Neural cell (in vitro differentiated cells): Measurements from ENCODE around the gene NEBL. TPM values are rescaled to one million over a fixed set of nuclear protein-coding genes. Genes with fewer than 3 reads are reported as not detected.

Experiments used
- H2AFZ ChIP-seq: fragments of 200-600, 300-800 bp; sonication (generic), shearing (Covaris generic); 2 replicates; pipeline ENCODE4 v1.6.0; 2014; ENCODE audit warnings: low read depth, mild to moderate bottlenecking, antibody characterized with exemption, low read length, moderate library complexity
- H3F3A ChIP-seq: fragments of 200-600 bp; shearing (Covaris generic); 2 replicates; pipeline ENCODE4 v1.6.1; 2016; ENCODE audit warnings: mild to moderate bottlenecking, moderate library complexity, mixed read lengths, antibody characterized with exemption, low read length; ENCODE audit not compliant: insufficient read depth, poor library complexity, severe bottlenecking
- H3K27ac ChIP-seq: fragments of 200-600, 300-800 bp; sonication (generic), shearing (Covaris generic); 2 replicates; pipeline ENCODE4 v1.5.1; 2014; ENCODE audit warnings: mild to moderate bottlenecking, low read length, moderate library complexity
- H3K27me3 ChIP-seq: fragments of 300-800, 200-600 bp; sonication (generic), shearing (Covaris generic); 2 replicates; pipeline ENCODE4 v1.6.0; 2014; ENCODE audit warnings: mild to moderate bottlenecking, low read depth, low read length, moderate library complexity; ENCODE audit not compliant: insufficient read depth
- H3K36me3 ChIP-seq: fragments of 300-800, 200-600 bp; sonication (generic), shearing (Covaris generic); 2 replicates; pipeline ENCODE4 v1.5.1; 2014; ENCODE audit warnings: mild to moderate bottlenecking, antibody characterized with exemption, low read length, moderate library complexity; ENCODE audit not compliant: insufficient read depth
- H3K4me2 ChIP-seq: fragments of 300-800, 200-600 bp; sonication (generic), shearing (Covaris generic); 2 replicates; pipeline ENCODE4 v1.6.0; 2014; ENCODE audit warnings: mild to moderate bottlenecking, low read length
- H3K4me3 ChIP-seq: fragments of 300-800, 200-600 bp; sonication (generic), shearing (Covaris generic); 2 replicates; pipeline ENCODE4 v1.5.1; 2014; ENCODE audit warnings: mild to moderate bottlenecking, low read length, moderate library complexity
- H3K79me2 ChIP-seq: fragments of 200-600 bp; shearing (Covaris generic); replicated peaks from 2 replicates; pipeline ENCODE4 v1.6.0; 2014; ENCODE audit warnings: mild to moderate bottlenecking, low read length, moderate library complexity; ENCODE audit not compliant: insufficient read depth
- H3K9ac ChIP-seq: fragments of 300-800, 200-600 bp; sonication (generic), shearing (Covaris generic); 2 replicates; pipeline ENCODE4 v1.6.1; 2016; ENCODE audit warnings: mild to moderate bottlenecking, low read length, mixed read lengths
- H3K9me2 ChIP-seq: fragments of 200-600 bp; shearing (Covaris generic); 2 replicates; pipeline ENCODE4 v1.6.1; 2016; ENCODE audit warnings: mild to moderate bottlenecking, low read length, mixed read lengths; ENCODE audit not compliant: insufficient read depth
- H3K9me3 ChIP-seq: fragments of 200-600, 300-800 bp; sonication (generic), shearing (Covaris generic); 2 replicates; pipeline ENCODE4 v1.6.1; 2016; ENCODE audit warnings: mild to moderate bottlenecking, mixed run types, low read length, moderate library complexity, mixed read lengths
- H4K20me1 ChIP-seq: fragments of 200-600 bp; shearing (Covaris generic); 2 replicates; pipeline ENCODE4 v1.6.1; 2016; ENCODE audit warnings: mild to moderate bottlenecking, mixed run types; ENCODE audit not compliant: insufficient read depth
- EP300 ChIP-seq: fragments of 450-650 bp; conservative IDR thresholded peaks from 2 replicates; pipeline ENCODE4 v1.6.1; 2014; ENCODE audit warnings: antibody characterized with exemption, mild to moderate bottlenecking, moderate library complexity; ENCODE audit not compliant: poor library complexity, severe bottlenecking
- EZH2 ChIP-seq: fragments of 200-600, 300-800 bp; shearing (Covaris generic), sonication (generic); IDR thresholded peaks from 2 replicates; pipeline ENCODE4 v1.6.1; 2014; ENCODE audit warnings: antibody characterized with exemption, low read length, borderline replicate concordance, mild to moderate bottlenecking; ENCODE audit not compliant: insufficient read depth, poor library complexity, severe bottlenecking
- MXI1 ChIP-seq: fragments of 450-650 bp; conservative IDR thresholded peaks from 2 replicates; pipeline ENCODE4 v1.6.1; 2014; ENCODE audit warnings: antibody characterized with exemption, mild to moderate bottlenecking; ENCODE audit not compliant: poor library complexity, severe bottlenecking
- POLR2AphosphoS5 ChIP-seq: IDR thresholded peaks from 2 replicates; pipeline ENCODE4 v1.6.1; 2012
- RAD21 ChIP-seq: fragments of 450-650 bp; conservative IDR thresholded peaks from 2 replicates; pipeline ENCODE4 v1.6.1; 2014; ENCODE audit warnings: antibody characterized with exemption, mild to moderate bottlenecking, moderate library complexity
- SMC3 ChIP-seq: fragments of 450-650 bp; conservative IDR thresholded peaks from 2 replicates; pipeline ENCODE4 v1.6.1; 2014; ENCODE audit warnings: antibody characterized with exemption, mild to moderate bottlenecking, moderate library complexity; ENCODE audit not compliant: poor library complexity
- TAF1 ChIP-seq: IDR thresholded peaks from 2 replicates; pipeline ENCODE4 v1.6.1; 2012; ENCODE audit warnings: low read depth
- polyA plus RNA-seq: library from polyadenylated mRNA; depleted of rRNA; stranded (reverse); fragments of >200 nt; gene quantifications from 2 replicates; pipeline ENCODE4 v1.2.3, GENCODE V29; 2014
- TF ChIP-seq, protein P1 (sequence below): fragments of 450-650 bp; IDR thresholded peaks from 2 replicates; pipeline ENCODE4 v1.5.1; 2014; ENCODE audit warnings: antibody characterized with exemption, mild to moderate bottlenecking, moderate library complexity; ENCODE audit not compliant: poor library complexity, severe bottlenecking
- TF ChIP-seq, protein P2 (sequence below): IDR thresholded peaks from 2 replicates; pipeline ENCODE4 v1.6.1; 2012; ENCODE audit warnings: borderline replicate concordance

Gene NEBL
- polyA plus RNA-seq, 1 donor from 2014 or later, result 16.3 TPM

DNA sequence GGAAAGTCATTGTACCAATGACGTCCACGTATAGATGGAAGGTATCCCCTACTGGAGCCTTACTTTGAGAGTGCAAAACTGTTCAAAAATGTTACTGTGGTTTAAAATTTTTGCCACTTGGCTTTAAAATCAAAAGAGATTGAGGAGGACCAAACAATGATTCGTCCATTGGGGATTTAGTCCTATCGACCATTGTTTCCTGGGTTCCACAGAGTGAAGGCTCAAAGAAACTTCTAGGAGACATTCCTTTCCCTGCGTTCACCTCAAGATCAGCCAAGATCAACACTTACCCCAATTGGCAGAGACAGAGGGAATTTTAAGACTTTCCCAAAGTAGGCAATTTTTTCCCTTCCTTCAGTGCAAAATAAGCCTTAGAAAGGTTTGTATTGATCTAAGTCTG, 152.3 kb downstream of the NEBL start:
- H3K9ac ChIP-seq, result no peak overlapping the region
- H3K4me3 ChIP-seq, result no peak overlapping the region
- H3K79me2 ChIP-seq, result no peaks in the 10 kb centered on the region
- no peak overlapping the region for H2AFZ ChIP-seq
- no peaks in the 10 kb centered on the region for H3K9me3 ChIP-seq
- no peaks in the 10 kb centered on the region for H3K36me3 ChIP-seq
- TF ChIP-seq SMC3, result no peak
- TF ChIP-seq, protein P1, sequence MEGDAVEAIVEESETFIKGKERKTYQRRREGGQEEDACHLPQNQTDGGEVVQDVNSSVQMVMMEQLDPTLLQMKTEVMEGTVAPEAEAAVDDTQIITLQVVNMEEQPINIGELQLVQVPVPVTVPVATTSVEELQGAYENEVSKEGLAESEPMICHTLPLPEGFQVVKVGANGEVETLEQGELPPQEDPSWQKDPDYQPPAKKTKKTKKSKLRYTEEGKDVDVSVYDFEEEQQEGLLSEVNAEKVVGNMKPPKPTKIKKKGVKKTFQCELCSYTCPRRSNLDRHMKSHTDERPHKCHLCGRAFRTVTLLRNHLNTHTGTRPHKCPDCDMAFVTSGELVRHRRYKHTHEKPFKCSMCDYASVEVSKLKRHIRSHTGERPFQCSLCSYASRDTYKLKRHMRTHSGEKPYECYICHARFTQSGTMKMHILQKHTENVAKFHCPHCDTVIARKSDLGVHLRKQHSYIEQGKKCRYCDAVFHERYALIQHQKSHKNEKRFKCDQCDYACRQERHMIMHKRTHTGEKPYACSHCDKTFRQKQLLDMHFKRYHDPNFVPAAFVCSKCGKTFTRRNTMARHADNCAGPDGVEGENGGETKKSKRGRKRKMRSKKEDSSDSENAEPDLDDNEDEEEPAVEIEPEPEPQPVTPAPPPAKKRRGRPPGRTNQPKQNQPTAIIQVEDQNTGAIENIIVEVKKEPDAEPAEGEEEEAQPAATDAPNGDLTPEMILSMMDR, result no peak
- TF ChIP-seq, protein P2, sequence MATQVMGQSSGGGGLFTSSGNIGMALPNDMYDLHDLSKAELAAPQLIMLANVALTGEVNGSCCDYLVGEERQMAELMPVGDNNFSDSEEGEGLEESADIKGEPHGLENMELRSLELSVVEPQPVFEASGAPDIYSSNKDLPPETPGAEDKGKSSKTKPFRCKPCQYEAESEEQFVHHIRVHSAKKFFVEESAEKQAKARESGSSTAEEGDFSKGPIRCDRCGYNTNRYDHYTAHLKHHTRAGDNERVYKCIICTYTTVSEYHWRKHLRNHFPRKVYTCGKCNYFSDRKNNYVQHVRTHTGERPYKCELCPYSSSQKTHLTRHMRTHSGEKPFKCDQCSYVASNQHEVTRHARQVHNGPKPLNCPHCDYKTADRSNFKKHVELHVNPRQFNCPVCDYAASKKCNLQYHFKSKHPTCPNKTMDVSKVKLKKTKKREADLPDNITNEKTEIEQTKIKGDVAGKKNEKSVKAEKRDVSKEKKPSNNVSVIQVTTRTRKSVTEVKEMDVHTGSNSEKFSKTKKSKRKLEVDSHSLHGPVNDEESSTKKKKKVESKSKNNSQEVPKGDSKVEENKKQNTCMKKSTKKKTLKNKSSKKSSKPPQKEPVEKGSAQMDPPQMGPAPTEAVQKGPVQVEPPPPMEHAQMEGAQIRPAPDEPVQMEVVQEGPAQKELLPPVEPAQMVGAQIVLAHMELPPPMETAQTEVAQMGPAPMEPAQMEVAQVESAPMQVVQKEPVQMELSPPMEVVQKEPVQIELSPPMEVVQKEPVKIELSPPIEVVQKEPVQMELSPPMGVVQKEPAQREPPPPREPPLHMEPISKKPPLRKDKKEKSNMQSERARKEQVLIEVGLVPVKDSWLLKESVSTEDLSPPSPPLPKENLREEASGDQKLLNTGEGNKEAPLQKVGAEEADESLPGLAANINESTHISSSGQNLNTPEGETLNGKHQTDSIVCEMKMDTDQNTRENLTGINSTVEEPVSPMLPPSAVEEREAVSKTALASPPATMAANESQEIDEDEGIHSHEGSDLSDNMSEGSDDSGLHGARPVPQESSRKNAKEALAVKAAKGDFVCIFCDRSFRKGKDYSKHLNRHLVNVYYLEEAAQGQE, result no peak
- no peak for TF ChIP-seq EZH2
- no peak for TF ChIP-seq EP300
- no peak for TF ChIP-seq MXI1
- TF ChIP-seq TAF1, result no peak
- no peak for TF ChIP-seq POLR2AphosphoS5
- no peak for TF ChIP-seq RAD21
- H3K4me2 ChIP-seq, result no peak overlapping the region
- no peaks in the 10 kb centered on the region for H3K27me3 ChIP-seq
- no peaks in the 10 kb centered on the region for H4K20me1 ChIP-seq
- H3K9me2 ChIP-seq, result no peaks in the 10 kb centered on the region
- no peaks in the 10 kb centered on the region for H3F3A ChIP-seq
- H3K27ac ChIP-seq, result no peak overlapping the region

DNA sequence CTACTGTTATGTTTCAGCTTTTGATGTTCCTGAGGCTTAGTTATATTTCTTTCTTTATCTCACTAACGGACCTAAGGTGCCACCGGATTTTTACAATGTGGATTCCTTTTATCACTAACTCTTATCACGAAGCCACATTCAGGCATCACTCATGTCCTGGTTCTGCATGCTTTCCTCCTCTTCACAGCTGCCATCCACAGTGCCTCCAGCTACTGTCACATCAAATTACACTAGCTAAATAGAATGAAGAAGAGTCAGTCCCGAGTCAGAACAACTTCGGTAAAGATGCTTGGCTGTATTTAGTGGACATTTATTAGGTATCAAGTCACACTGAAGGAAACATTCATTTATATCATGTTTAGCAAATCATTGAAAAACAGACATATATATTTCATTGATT, 153.2 kb downstream of the NEBL start:
- H4K20me1 ChIP-seq, result no peaks in the 10 kb centered on the region
- H2AFZ ChIP-seq, result no peak overlapping the region
- no peaks in the 10 kb centered on the region for H3K9me3 ChIP-seq
- no peaks in the 10 kb centered on the region for H3K79me2 ChIP-seq
- TF ChIP-seq, protein P2, result no peak
- no peak for TF ChIP-seq EP300
- TF ChIP-seq RAD21, result no peak
- no peak for TF ChIP-seq EZH2
- no peak for TF ChIP-seq SMC3
- no peak for TF ChIP-seq MXI1
- TF ChIP-seq, protein P1, result no peak
- no peak for TF ChIP-seq TAF1
- TF ChIP-seq POLR2AphosphoS5, result no peak
- no peaks in the 10 kb centered on the region for H3F3A ChIP-seq
- H3K9ac ChIP-seq, result no peak overlapping the region
- no peak overlapping the region for H3K4me2 ChIP-seq
- no peaks in the 10 kb centered on the region for H3K9me2 ChIP-seq
- no peaks in the 10 kb centered on the region for H3K27me3 ChIP-seq
- H3K4me3 ChIP-seq, result no peak overlapping the region
- H3K36me3 ChIP-seq, result no peaks in the 10 kb centered on the region
- H3K27ac ChIP-seq, result no peak overlapping the region
